H1 (cell line): ENCODE results near the gene INSIG1. TPM values are rescaled to one million over a fixed set of nuclear protein-coding genes. Genes with fewer than 3 reads are reported as not detected.

Source experiments
- CTCF ChIA-PET: fragments of 300-600 bp; sonication (Branson Sonifier 250); formaldehyde crosslinking; loops from one replicate; lab custom pipeline; 2021; ENCODE audit not compliant: partially characterized antibody; lab: Charles Lee
- POLR2A ChIA-PET: fragments of 300-600 bp; sonication (Branson Sonifier 250); formaldehyde crosslinking; loops from one replicate; lab custom pipeline; 2021; ENCODE audit warnings: inconsistent platforms; ENCODE audit not compliant: partially characterized antibody; lab: Charles Lee
- DNase-seq, 2 experiments: peaks; one replicate each; pipeline versions ENCODE4 v3.0.0 to v3.0.0-alpha.2; 2010 to 2022; ENCODE audit warnings: low spot score in 2 of 2, low read depth in 1 of 2, mixed read lengths in 1 of 2
- FAIRE-seq: peaks from 2 replicates; lab custom pipeline; 2011; peaks lifted over from hg19 to GRCh38; lab: Jason Lieb, UNC
- H2AFZ ChIP-seq: 2 replicates; pipeline ENCODE4 v1.8.1; 2012; ENCODE audit warnings: low read length, inconsistent platforms
- H2AK5ac ChIP-seq: 2 replicates; pipeline ENCODE4 v1.6.1; 2013; ENCODE audit warnings: low read depth, low read length
- H2BK120ac ChIP-seq: replicated peaks from 2 replicates; pipeline ENCODE3; 2013; ENCODE audit warnings: low read depth, low read length, inconsistent platforms
- H2BK12ac ChIP-seq: 2 replicates; pipeline ENCODE4 v1.6.1; 2013; ENCODE audit warnings: low read depth, low read length
- H2BK15ac ChIP-seq: 2 replicates; pipeline ENCODE4 v1.6.1; 2013; ENCODE audit warnings: low read length
- H2BK20ac ChIP-seq: 2 replicates; pipeline ENCODE4 v1.6.1; 2013; ENCODE audit warnings: low read length
- H2BK5ac ChIP-seq: 2 replicates; pipeline ENCODE4 v1.6.1; 2013; ENCODE audit warnings: low read depth, low read length
- H3K14ac ChIP-seq: 2 replicates; pipeline ENCODE4 v1.6.1; 2013; ENCODE audit warnings: inconsistent platforms; ENCODE audit not compliant: insufficient read length
- H3K18ac ChIP-seq: 2 replicates; pipeline ENCODE4 v1.6.1; 2013; ENCODE audit warnings: low read length; ENCODE audit errors: extremely low read depth
- H3K23ac ChIP-seq: 2 replicates; pipeline ENCODE4 v1.6.1; 2013; ENCODE audit warnings: inconsistent platforms; ENCODE audit not compliant: insufficient read length
- H3K23me2 ChIP-seq: 2 replicates; pipeline ENCODE4 v1.6.1; 2013; ENCODE audit warnings: low read depth, low read length
- H3K27ac ChIP-seq: 2 replicates; pipeline ENCODE4 v1.6.1; 2011; ENCODE audit warnings: low read depth, low read length, inconsistent platforms
- H3K27me3 ChIP-seq, 4 experiments: replicated peaks in 1 of 4; 1 replicate in 1 of 4; 2 replicates in 3 of 4; pipeline versions ENCODE4 v1.6.1 to v1.8.1; 2011 to 2013; ENCODE audit warnings: low read length in 3 of 4, mild to moderate bottlenecking in 3 of 4, inconsistent platforms in 2 of 4, mixed read lengths in 2 of 4, moderate library complexity in 1 of 4; ENCODE audit not compliant: control insufficient read depth in 3 of 4, insufficient read depth in 3 of 4; ENCODE audit errors: extremely low read depth in 1 of 4
- H3K36me3 ChIP-seq, 4 experiments: 2 replicates each; pipeline versions ENCODE4 v1.6.1 to v1.8.1; 2011 to 2013; ENCODE audit warnings: mild to moderate bottlenecking in 4 of 4, low read length in 3 of 4, moderate library complexity in 2 of 4, control low read depth in 1 of 4, inconsistent platforms in 1 of 4; ENCODE audit not compliant: insufficient read depth in 4 of 4, control insufficient read depth in 2 of 4
- H3K4ac ChIP-seq: replicated peaks from 2 replicates; pipeline ENCODE3; 2013; ENCODE audit warnings: low read length, low read depth, mixed read lengths, inconsistent platforms; ENCODE audit not compliant: insufficient read length
- H3K4me1 ChIP-seq, 4 experiments: replicated peaks in 1 of 4; 1 replicate in 1 of 4; 2 replicates in 3 of 4; pipeline versions ENCODE4 v1.6.1 to v1.8.1; 2011 to 2013; ENCODE audit warnings: low read length in 3 of 4, inconsistent platforms in 2 of 4, mixed read lengths in 1 of 4; ENCODE audit not compliant: insufficient read depth in 4 of 4, control insufficient read depth in 3 of 4
- H3K4me2 ChIP-seq, 2 experiments: 2 replicates each; pipeline versions ENCODE4 v1.6.1 to v1.8.1; 2011 to 2013; ENCODE audit warnings: low read depth in 2 of 2, low read length in 2 of 2, control low read depth in 1 of 2, inconsistent platforms in 1 of 2, mild to moderate bottlenecking in 1 of 2; ENCODE audit not compliant: insufficient read depth in 1 of 2
- H3K4me3 ChIP-seq, 4 experiments: fragments of 200-600, 300-600 bp in 1 of 4; sonication (generic), shearing (Covaris generic), sonication (Bioruptor Twin) in 1 of 4; 2 replicates each; pipeline versions ENCODE4 v1.5.1 to v1.8.1; 2011 to 2016; ENCODE audit warnings: low read length in 4 of 4, low read depth in 3 of 4, control low read depth in 2 of 4, inconsistent platforms in 2 of 4, mild to moderate bottlenecking in 2 of 4, mixed read lengths in 1 of 4, moderate library complexity in 1 of 4; ENCODE audit not compliant: insufficient read depth in 2 of 4; ENCODE audit errors: extremely low read depth in 1 of 4
- H3K56ac ChIP-seq: replicated peaks from 2 replicates; pipeline ENCODE3; 2013; ENCODE audit warnings: low read depth, mild to moderate bottlenecking, mixed read lengths, low read length, inconsistent platforms; ENCODE audit not compliant: insufficient read length
- H3K79me1 ChIP-seq: 2 replicates; pipeline ENCODE4 v1.6.1; 2013; ENCODE audit warnings: low read depth, low read length, control low read depth
- H3K79me2 ChIP-seq, 2 experiments: 2 replicates each; pipeline versions ENCODE4 v1.6.1 to v1.8.1; 2012 to 2013; ENCODE audit warnings: low read length in 2 of 2, mild to moderate bottlenecking in 2 of 2, inconsistent platforms in 1 of 2; ENCODE audit not compliant: insufficient read depth in 2 of 2, control insufficient read depth in 1 of 2
- H3K9ac ChIP-seq, 4 experiments: replicated peaks in 1 of 4; 1 replicate in 1 of 4; 2 replicates in 3 of 4; pipeline versions ENCODE4 v1.6.1 to v1.8.1; 2011 to 2013; ENCODE audit warnings: low read depth in 3 of 4, low read length in 3 of 4, control low read depth in 2 of 4, mild to moderate bottlenecking in 2 of 4, moderate library complexity in 2 of 4, inconsistent platforms in 1 of 4; ENCODE audit errors: extremely low read depth in 1 of 4
- H3K9me3 ChIP-seq, 2 experiments: 2 replicates each; pipeline versions ENCODE4 v1.6.1 to v1.8.1; 2012 to 2013; ENCODE audit warnings: mild to moderate bottlenecking in 2 of 2, moderate library complexity in 2 of 2, control low read depth in 1 of 2, inconsistent platforms in 1 of 2, low read depth in 1 of 2, low read length in 1 of 2, mixed read lengths in 1 of 2; ENCODE audit not compliant: insufficient read depth in 2 of 2
- H4K20me1 ChIP-seq, 2 experiments: replicated peaks in 1 of 2; 2 replicates each; pipeline versions ENCODE3 to v1.8.1; 2011 to 2013; ENCODE audit warnings: inconsistent platforms in 2 of 2, low read length in 2 of 2, mild to moderate bottlenecking in 1 of 2; ENCODE audit not compliant: insufficient read depth in 2 of 2, control insufficient read depth in 1 of 2
- H4K5ac ChIP-seq: 2 replicates; pipeline ENCODE4 v1.6.1; 2013; ENCODE audit warnings: low read length, low read depth, mixed read lengths, inconsistent platforms; ENCODE audit not compliant: insufficient read length
- H4K8ac ChIP-seq: 2 replicates; pipeline ENCODE4 v1.8.0; 2013; ENCODE audit warnings: mild to moderate bottlenecking, moderate library complexity, low read length, inconsistent platforms; ENCODE audit not compliant: insufficient read depth; ENCODE audit errors: extremely low read depth
- H4K91ac ChIP-seq: replicated peaks from 2 replicates; pipeline ENCODE3; 2013; ENCODE audit warnings: low read length, mixed read lengths, inconsistent platforms; ENCODE audit not compliant: insufficient read length
- SP1 ChIP-seq: IDR thresholded peaks from 2 replicates; pipeline ENCODE4 v1.6.1; 2011; ENCODE audit warnings: low read depth, low read length
- WGBS, 2 experiments: shearing (Covaris generic) in 1 of 2; methylation state at CpG; one replicate each; pipeline versions ENCODE4 v1.1.6 to v1.1.7; 2013 to 2015; ENCODE audit warnings: low lambda C conversion rate in 2 of 2, mixed read lengths in 2 of 2, inconsistent platforms in 1 of 2, low coverage in 1 of 2, missing lambda C conversion rate in 1 of 2; ENCODE audit not compliant: insufficient replicate concordance in 2 of 2, insufficient coverage in 1 of 2, insufficient read length in 1 of 2; ENCODE audit errors: extremely low coverage in 1 of 2, missing lambda C conversion rate in 1 of 2; 5-methylcytosine and 5-hydroxymethylcytosine counted together
- polyA plus RNA-seq, 7 experiments: library from polyadenylated mRNA; depleted of rRNA in 3 of 7; stranded (reverse) in 5 of 7; unstranded in 2 of 7; fragments of >200 nt in 5 of 7; fragments of 200-250 nt in 2 of 7; gene quantifications; 1 replicate in 5 of 7; 2 replicates in 1 of 7; 4 replicates in 1 of 7; pipeline versions ENCODE4 v1.2.1 to v1.2.3, GENCODE V29; 2011 to 2013; ENCODE audit warnings: missing spikeins in 2 of 7, mixed read lengths in 2 of 7
- total RNA-seq: library from RNA; stranded (reverse); fragmentation: NEBNext Ultra II Directional; extraction: Animal tissue kit (Norgen Biotek cat#: 25700); gene quantifications from 2 replicates; pipeline ENCODE4 v1.2.1, GENCODE V29; 2021

INSIG1 gene
- total and polyA plus RNA-seq, 2 of the 8 experiments (the other 6 are each of a cell fraction or from before 2014, with no cell fraction given) = 40.0 to 58.4 TPM

- Histone ChIP-seq H3K4me2 (no peak overlapping the region), H3K79me2 (no peaks in the 10 kb centered on the region), H3K9me3 (no peaks in the 10 kb centered on the region), H3K4me1 (no peaks in the 10 kb centered on the region), H3K27me3 (no peaks in the 10 kb centered on the region), H2AK5ac (no peak overlapping the region), H3K27ac (no peak overlapping the region), H4K91ac (peak overlapping the region; percentile 3), H2AFZ (no peak overlapping the region), H3K18ac (no peak overlapping the region), H3K79me1 (no peaks in the 10 kb centered on the region), H3K4me3 (no peak overlapping the region), H2BK5ac (no peak overlapping the region), H3K4ac (no peak overlapping the region), H3K14ac (no peak overlapping the region), H2BK20ac (no peak overlapping the region), H4K8ac (no peak overlapping the region), H2BK15ac (no peak overlapping the region), H3K36me3 (no peaks in the 10 kb centered on the region), H3K23ac (no peak overlapping the region), H2BK120ac (no peak overlapping the region), H4K20me1 (no peaks in the 10 kb centered on the region), H4K5ac (no peak overlapping the region), H3K23me2 (no peaks in the 10 kb centered on the region), H2BK12ac (no peak overlapping the region), H3K56ac (no peak overlapping the region), H3K9ac (no peak overlapping the region)
- no peak for FAIRE-seq
- no peak for TF ChIP-seq SP1
- ChIA-PET CTCF (interaction anchor here (0.6 to 1.0 kb wide), 3 partner anchors 33 to 394 kb away, joined by 3 read pairs; no protein-coding TSS in a partner anchor), POLR2A (interaction anchor here (1.2 to 1.5 kb wide), 2 partner anchors 9 to 12 kb away, joined by 3 read pairs; no protein-coding TSS in a partner anchor)
- 98% methylated on average over 26 of the region's 26 CpGs; no CpG with 5 or more reads in 1 of the 2 experiments for WGBS, 2 experiments
- no peak for DNase-seq
These were observed 10.3 kb upstream of the INSIG1 start for GRCh38 chr7:155287284-155287935.
